ENCODE data around the gene DMRTC2. TPM values are rescaled to one million over a fixed set of nuclear protein-coding genes. Genes with fewer than 3 reads are reported as not detected.
A peak's percentile ranks its signal among the peaks of the same experiment; 100 is the strongest.

DMRTC2 gene
- total and polyA plus RNA-seq, 2 of the 8 experiments (the other 6 are each of a cell fraction or from before 2014, with no cell fraction given) = not detected

DNA sequence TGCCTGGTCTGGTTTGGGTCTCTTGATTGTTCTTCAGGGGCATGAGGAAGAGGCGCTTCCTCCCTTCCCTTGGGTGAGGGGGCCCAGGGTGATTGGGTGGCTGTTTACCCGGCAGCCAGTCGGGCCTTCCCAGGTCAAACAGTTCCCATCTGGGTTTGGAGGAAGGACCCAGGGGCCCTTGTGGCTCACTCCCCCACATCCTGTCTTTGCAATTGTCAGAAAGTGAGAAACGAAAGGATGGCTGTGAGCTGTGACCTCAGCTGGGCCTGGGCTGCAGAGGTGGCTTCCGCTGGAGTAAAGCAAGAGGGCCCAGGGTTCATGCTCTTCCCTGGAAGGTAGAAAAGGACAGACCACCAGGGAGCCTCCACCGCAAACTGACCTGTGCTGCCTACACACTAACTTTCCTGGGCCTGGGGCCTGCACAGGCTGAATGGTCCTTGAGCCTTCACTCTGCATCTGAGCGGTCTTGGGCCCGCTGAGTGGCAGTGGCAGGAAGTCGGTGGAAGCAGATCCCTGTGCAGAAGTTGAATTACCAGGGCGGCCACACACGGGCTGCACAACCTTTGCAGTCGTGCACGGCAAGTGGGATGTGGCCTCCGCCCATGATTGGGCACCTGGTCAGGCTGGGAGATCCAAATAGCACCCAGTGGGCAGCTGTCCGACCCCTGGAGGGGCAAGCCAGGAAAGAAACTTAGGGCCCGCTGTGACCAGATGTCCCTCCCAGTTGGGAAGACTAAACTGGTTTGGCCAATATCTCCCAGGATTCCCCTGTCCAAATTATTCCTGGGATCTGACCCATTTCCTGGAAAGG, 26.9 kb downstream of the DMRTC2 start:
- peak overlapping the region; percentile 86; the same call in 1 of the 2 replicates for H4K8ac ChIP-seq (ENCODE audit: extremely low read depth, insufficient read depth, low read length)
- ChIA-PET POLR2A (ENCODE audit: partially characterized antibody) (interaction anchor here (0.8 to 13.9 kb wide), 17 partner anchors 7 to 92 kb away, joined by 4 to 298 read pairs (median 18); partner anchors contain the start of genes ARHGEF1, ERFL, RABAC1 and RPS19), CTCF (ENCODE audit: partially characterized antibody) (interaction anchor here (0.9 to 5.0 kb wide), 14 partner anchors 8 to 213 kb away, joined by 3 to 37 read pairs (median 10); partner anchors contain the start of genes RABAC1 and RPS19)
- no peak overlapping the region for H3K4me2 ChIP-seq (ENCODE audit: insufficient read depth in 1 of 2, low read depth in 2 of 2, low read length in 2 of 2)
- peaks cover 5% of the 10 kb centered on the region for H3K79me1 ChIP-seq (ENCODE audit: low read depth, low read length)
- peaks cover 23 to 32% of the 10 kb centered on the region in 2 experiments for H4K20me1 ChIP-seq (replicated peaks in 1 of 2; ENCODE audit: control insufficient read depth in 1 of 2, insufficient read depth in 2 of 2, low read length in 2 of 2)
- no peaks in the 10 kb centered on the region for H3K27me3 ChIP-seq (replicated peaks in 1 of 4; ENCODE audit: control insufficient read depth in 3 of 4, extremely low read depth in 1 of 4, insufficient read depth in 3 of 4, low read length in 3 of 4)
- WGBS, 2 experiments (ENCODE audit: extremely low coverage in 1 of 2, insufficient coverage in 1 of 2, insufficient read length in 1 of 2, insufficient replicate concordance in 2 of 2, low coverage in 1 of 2, low lambda C conversion rate in 2 of 2, missing lambda C conversion rate in 1 of 2) = 86% methylated on average over 15 of the region's 16 CpGs; no CpG with 5 or more reads in 1 of the 2 experiments
- no peak overlapping the region for H3K14ac ChIP-seq (ENCODE audit: insufficient read length)
- H4K5ac ChIP-seq (ENCODE audit: insufficient read length, low read depth, low read length) = no peak overlapping the region
- H3K56ac ChIP-seq (replicated peaks; ENCODE audit: insufficient read length, low read depth, low read length) = no peak overlapping the region
- H3K23me2 ChIP-seq (ENCODE audit: low read depth, low read length) = no peaks in the 10 kb centered on the region
- H2BK15ac ChIP-seq (ENCODE audit: low read length) = no peak overlapping the region
- no peak overlapping the region for H2BK20ac ChIP-seq (ENCODE audit: low read length)
- H3K9me3 ChIP-seq (ENCODE audit: insufficient read depth in 2 of 2, low read depth in 1 of 2, low read length in 1 of 2) = no peaks in the 10 kb centered on the region
- H3K23ac ChIP-seq (ENCODE audit: insufficient read length) = no peak overlapping the region
- H3K4ac ChIP-seq (replicated peaks; ENCODE audit: insufficient read length, low read depth, low read length) = no peak overlapping the region
- H2AK5ac ChIP-seq (ENCODE audit: low read depth, low read length) = no peak overlapping the region
- H2BK5ac ChIP-seq (ENCODE audit: low read depth, low read length) = no peak overlapping the region
- H2AFZ ChIP-seq (ENCODE audit: low read length) = no peak overlapping the region
- H2BK12ac ChIP-seq (ENCODE audit: low read depth, low read length) = no peak overlapping the region
- H3K79me2 ChIP-seq (ENCODE audit: control insufficient read depth in 1 of 2, insufficient read depth in 2 of 2, low read length in 2 of 2) = peaks cover 0 to 15% of the 10 kb centered on the region in 2 experiments; a peak in 1 of 4 replicates
- DNase-seq (ENCODE audit: low read depth in 1 of 2, low spot score in 2 of 2) (no peak), FAIRE-seq (no peak)
- no peak overlapping the region for H3K4me3 ChIP-seq (ENCODE audit: extremely low read depth in 1 of 4, insufficient read depth in 2 of 4, low read depth in 3 of 4, low read length in 4 of 4)
- H4K91ac ChIP-seq (replicated peaks; ENCODE audit: insufficient read length, low read length) = no peak overlapping the region
- peak overlapping the region; percentile 41; the same call in 1 of the 2 replicates for H3K27ac ChIP-seq (ENCODE audit: low read depth, low read length)
- no peak overlapping the region for H3K9ac ChIP-seq (replicated peaks in 1 of 4; ENCODE audit: extremely low read depth in 1 of 4, low read depth in 3 of 4, low read length in 3 of 4)
- H3K36me3 ChIP-seq (ENCODE audit: control insufficient read depth in 2 of 4, insufficient read depth in 4 of 4, low read length in 3 of 4) = peaks cover 21 to 53% (median 42%) of the 10 kb centered on the region in 4 experiments
- H2BK120ac ChIP-seq (replicated peaks; ENCODE audit: low read depth, low read length) = no peak overlapping the region
- H3K4me1 ChIP-seq (replicated peaks in 1 of 4; ENCODE audit: control insufficient read depth in 3 of 4, insufficient read depth in 4 of 4, low read length in 3 of 4) = peaks cover 0 to 1% (median 0%) of the 10 kb centered on the region in 4 experiments; a peak in 3 of 7 replicates
- no peak overlapping the region for H3K18ac ChIP-seq (ENCODE audit: extremely low read depth, low read length)
- TF ChIP-seq, protein P1, sequence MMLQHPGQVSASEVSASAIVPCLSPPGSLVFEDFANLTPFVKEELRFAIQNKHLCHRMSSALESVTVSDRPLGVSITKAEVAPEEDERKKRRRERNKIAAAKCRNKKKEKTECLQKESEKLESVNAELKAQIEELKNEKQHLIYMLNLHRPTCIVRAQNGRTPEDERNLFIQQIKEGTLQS (IDR thresholded peaks at IDR 0.05; ENCODE audit: insufficient read depth, low read depth, low read length) = no peak
- TF ChIP-seq RXRA (IDR thresholded peaks at IDR 0.05; ENCODE audit: insufficient read depth, low read depth, low read length) (no peak), PHF8 (conservative IDR thresholded peaks at IDR 0.05; ENCODE audit: low read depth, low read length) (no peak), SIRT6 (IDR thresholded peaks at IDR 0.05; ENCODE audit: low read length) (peak; percentile 4), POLR2A (IDR thresholded peaks at IDR 0.05; ENCODE audit: control extremely low read depth in 1 of 2, low read depth in 2 of 2, low read length in 2 of 2) (peak in 1 of 2 experiments; percentile 88; a peak in 2 of 3 replicates), CEBPB (IDR thresholded peaks at IDR 0.05; ENCODE audit: low read depth, low read length) (no peak), BACH1 (IDR thresholded peaks at IDR 0.05; ENCODE audit: low read length) (no peak), TCF12 (IDR thresholded peaks at IDR 0.05; ENCODE audit: low read depth, low read length) (no peak)
- TF ChIP-seq, protein P2, sequence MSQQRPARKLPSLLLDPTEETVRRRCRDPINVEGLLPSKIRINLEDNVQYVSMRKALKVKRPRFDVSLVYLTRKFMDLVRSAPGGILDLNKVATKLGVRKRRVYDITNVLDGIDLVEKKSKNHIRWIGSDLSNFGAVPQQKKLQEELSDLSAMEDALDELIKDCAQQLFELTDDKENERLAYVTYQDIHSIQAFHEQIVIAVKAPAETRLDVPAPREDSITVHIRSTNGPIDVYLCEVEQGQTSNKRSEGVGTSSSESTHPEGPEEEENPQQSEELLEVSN (IDR thresholded peaks at IDR 0.05) = no peak
- TF ChIP-seq, protein P3, sequence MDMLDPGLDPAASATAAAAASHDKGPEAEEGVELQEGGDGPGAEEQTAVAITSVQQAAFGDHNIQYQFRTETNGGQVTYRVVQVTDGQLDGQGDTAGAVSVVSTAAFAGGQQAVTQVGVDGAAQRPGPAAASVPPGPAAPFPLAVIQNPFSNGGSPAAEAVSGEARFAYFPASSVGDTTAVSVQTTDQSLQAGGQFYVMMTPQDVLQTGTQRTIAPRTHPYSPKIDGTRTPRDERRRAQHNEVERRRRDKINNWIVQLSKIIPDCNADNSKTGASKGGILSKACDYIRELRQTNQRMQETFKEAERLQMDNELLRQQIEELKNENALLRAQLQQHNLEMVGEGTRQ (IDR thresholded peaks at IDR 0.05; ENCODE audit: low read length) = peak; percentile 6
